Panc1 (cell line): ENCODE measurements around the gene SLC25A13. TPM values are rescaled to one million over a fixed set of nuclear protein-coding genes. Genes with fewer than 3 reads are reported as not detected.

Source experiments
- ATAC-seq: fragments of 200-7000 bp; cut with Tn5 transposase; 2 replicates; pipeline ENCODE4 v1.9.1; 2020; ENCODE audit warnings: mild to moderate bottlenecking, moderate library complexity
- BruUV-seq: library from RNA; stranded (reverse); fragments of 400-500 nt; replicated peaks from 2 replicates; lab custom pipeline; 2021; lab: Mats Ljungman, UMichigan
- CTCF ChIA-PET: fragments of 300-600 bp; sonication (Branson Sonifier 250); formaldehyde crosslinking; loops from one replicate; lab custom pipeline; 2022; ENCODE audit warnings: antibody characterized with exemption; lab: Charles Lee
- POLR2A ChIA-PET: fragments of 300-600 bp; sonication (Branson Sonifier 250); formaldehyde crosslinking; loops from one replicate; lab custom pipeline; 2022; ENCODE audit warnings: antibody characterized with exemption; lab: Charles Lee
- DNase-seq: peaks from one replicate; pipeline ENCODE4 v3.0.0-alpha.2; 2010; ENCODE audit warnings: low read depth, low spot score
- H3K27ac ChIP-seq: 2 replicates; pipeline ENCODE4 v1.5.1; 2011; ENCODE audit warnings: mild to moderate bottlenecking, low read length, inconsistent platforms
- H3K27me3 ChIP-seq: fragments of 200-500 bp; sonication (Bioruptor generic); 2 replicates; pipeline ENCODE4 v1.6.0; 2014; ENCODE audit warnings: low read length, inconsistent platforms; ENCODE audit not compliant: control insufficient read depth, insufficient read depth
- H3K36me3 ChIP-seq: fragments of 200-500 bp; sonication (Bioruptor generic); 2 replicates; pipeline ENCODE4 v1.5.1; 2014; ENCODE audit warnings: inconsistent platforms, mild to moderate bottlenecking, low read length, moderate library complexity; ENCODE audit not compliant: control insufficient read depth, insufficient read depth
- H3K4me1 ChIP-seq: 2 replicates; pipeline ENCODE4 v1.5.1; 2011; ENCODE audit warnings: inconsistent platforms, mild to moderate bottlenecking, low read length, moderate library complexity; ENCODE audit not compliant: control insufficient read depth, insufficient read depth
- H3K4me3 ChIP-seq, 2 experiments: 2 replicates each; pipeline ENCODE4 v1.5.1; 2011 to 2012; ENCODE audit warnings: low read depth in 2 of 2, low read length in 2 of 2, mild to moderate bottlenecking in 2 of 2, inconsistent platforms in 1 of 2, moderate library complexity in 1 of 2
- H3K9me3 ChIP-seq: fragments of 200-500 bp; sonication (Bioruptor generic); 2 replicates; pipeline ENCODE4 v1.5.1; 2014; ENCODE audit warnings: low read depth, mild to moderate bottlenecking, inconsistent platforms, low read length, moderate library complexity; ENCODE audit not compliant: control insufficient read depth, insufficient read depth
- POLR2AphosphoS5 ChIP-seq: IDR thresholded peaks from 2 replicates; pipeline ENCODE4 v1.6.1; 2012; ENCODE audit warnings: mild to moderate bottlenecking, low read depth, low read length, moderate library complexity
- SIN3A ChIP-seq: IDR thresholded peaks from 2 replicates; pipeline ENCODE4 v1.6.1; 2012; ENCODE audit warnings: low read depth, mild to moderate bottlenecking, low read length, moderate library complexity, borderline replicate concordance; ENCODE audit not compliant: insufficient read depth
- TCF7L2 ChIP-seq: IDR thresholded peaks from 2 replicates; pipeline ENCODE4 v1.6.1; 2011; ENCODE audit warnings: mild to moderate bottlenecking, low read depth, low read length, inconsistent platforms
- in situ Hi-C: cut with HindIII; loops from 2 replicates; pipeline ENCODE4 v1.10.0; 2016; ENCODE audit warnings: low sequenced_read_pairs, low pct_unique_long_range_greater_than_20kb
- intact Hi-C: fragments of 100-400 bp; cut with micrococcal nuclease; formaldehyde crosslinking; loops from one replicate; pipeline ENCODE4 v1.10.0; 2022; ENCODE audit not compliant: unreplicated experiment
- total RNA-seq: library from RNA; stranded (reverse); gene quantifications from one replicate; pipeline ENCODE4 v1.2.1, GENCODE V29; 2021; ENCODE audit not compliant: unreplicated experiment
- TF ChIP-seq, protein P1 (sequence below), 2 experiments: IDR thresholded peaks; 2 replicates each; pipeline ENCODE4 v1.6.1; 2011 to 2012; ENCODE audit warnings: low read depth in 2 of 2, control low read depth in 1 of 2, low read length in 1 of 2, mild to moderate bottlenecking in 1 of 2, moderate library complexity in 1 of 2; ENCODE audit not compliant: insufficient read depth in 1 of 2
- TF ChIP-seq, protein P2 (sequence below): fragments of 450-650 bp; IDR thresholded peaks from 2 replicates; pipeline ENCODE4 v1.5.1; 2017; ENCODE audit warnings: mild to moderate bottlenecking

SLC25A13 gene
- total RNA-seq, 1 experiment from 2014 or later: 69.4 TPM

DNA sequence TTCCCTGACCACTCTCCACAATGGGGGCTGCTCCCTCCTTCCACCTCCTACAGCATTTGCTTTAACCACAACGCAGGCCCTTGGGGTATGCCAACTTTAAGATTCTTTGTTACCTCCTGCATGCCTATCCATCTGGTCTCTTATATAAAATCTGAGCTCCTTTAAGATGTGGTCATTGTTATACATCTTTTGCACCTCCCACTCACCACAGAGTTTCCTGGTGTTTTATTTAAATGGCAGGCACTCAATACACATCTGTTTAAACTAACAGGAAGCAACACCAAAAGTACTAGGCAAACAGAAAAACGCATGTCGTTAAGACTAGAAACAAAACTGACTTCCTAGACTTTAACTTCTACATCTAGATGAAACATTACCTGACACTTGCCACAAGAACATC lies 36.3 kb downstream of the SLC25A13 start:
- TF ChIP-seq POLR2AphosphoS5 (no peak), TCF7L2 (no peak), SIN3A (no peak)
- TF ChIP-seq, protein P1, sequence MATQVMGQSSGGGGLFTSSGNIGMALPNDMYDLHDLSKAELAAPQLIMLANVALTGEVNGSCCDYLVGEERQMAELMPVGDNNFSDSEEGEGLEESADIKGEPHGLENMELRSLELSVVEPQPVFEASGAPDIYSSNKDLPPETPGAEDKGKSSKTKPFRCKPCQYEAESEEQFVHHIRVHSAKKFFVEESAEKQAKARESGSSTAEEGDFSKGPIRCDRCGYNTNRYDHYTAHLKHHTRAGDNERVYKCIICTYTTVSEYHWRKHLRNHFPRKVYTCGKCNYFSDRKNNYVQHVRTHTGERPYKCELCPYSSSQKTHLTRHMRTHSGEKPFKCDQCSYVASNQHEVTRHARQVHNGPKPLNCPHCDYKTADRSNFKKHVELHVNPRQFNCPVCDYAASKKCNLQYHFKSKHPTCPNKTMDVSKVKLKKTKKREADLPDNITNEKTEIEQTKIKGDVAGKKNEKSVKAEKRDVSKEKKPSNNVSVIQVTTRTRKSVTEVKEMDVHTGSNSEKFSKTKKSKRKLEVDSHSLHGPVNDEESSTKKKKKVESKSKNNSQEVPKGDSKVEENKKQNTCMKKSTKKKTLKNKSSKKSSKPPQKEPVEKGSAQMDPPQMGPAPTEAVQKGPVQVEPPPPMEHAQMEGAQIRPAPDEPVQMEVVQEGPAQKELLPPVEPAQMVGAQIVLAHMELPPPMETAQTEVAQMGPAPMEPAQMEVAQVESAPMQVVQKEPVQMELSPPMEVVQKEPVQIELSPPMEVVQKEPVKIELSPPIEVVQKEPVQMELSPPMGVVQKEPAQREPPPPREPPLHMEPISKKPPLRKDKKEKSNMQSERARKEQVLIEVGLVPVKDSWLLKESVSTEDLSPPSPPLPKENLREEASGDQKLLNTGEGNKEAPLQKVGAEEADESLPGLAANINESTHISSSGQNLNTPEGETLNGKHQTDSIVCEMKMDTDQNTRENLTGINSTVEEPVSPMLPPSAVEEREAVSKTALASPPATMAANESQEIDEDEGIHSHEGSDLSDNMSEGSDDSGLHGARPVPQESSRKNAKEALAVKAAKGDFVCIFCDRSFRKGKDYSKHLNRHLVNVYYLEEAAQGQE (IDR thresholded peaks at IDR 0.05; ENCODE audit: insufficient read depth in 1 of 2, low read depth in 2 of 2, low read length in 1 of 2): no peak
- TF ChIP-seq, protein P2, sequence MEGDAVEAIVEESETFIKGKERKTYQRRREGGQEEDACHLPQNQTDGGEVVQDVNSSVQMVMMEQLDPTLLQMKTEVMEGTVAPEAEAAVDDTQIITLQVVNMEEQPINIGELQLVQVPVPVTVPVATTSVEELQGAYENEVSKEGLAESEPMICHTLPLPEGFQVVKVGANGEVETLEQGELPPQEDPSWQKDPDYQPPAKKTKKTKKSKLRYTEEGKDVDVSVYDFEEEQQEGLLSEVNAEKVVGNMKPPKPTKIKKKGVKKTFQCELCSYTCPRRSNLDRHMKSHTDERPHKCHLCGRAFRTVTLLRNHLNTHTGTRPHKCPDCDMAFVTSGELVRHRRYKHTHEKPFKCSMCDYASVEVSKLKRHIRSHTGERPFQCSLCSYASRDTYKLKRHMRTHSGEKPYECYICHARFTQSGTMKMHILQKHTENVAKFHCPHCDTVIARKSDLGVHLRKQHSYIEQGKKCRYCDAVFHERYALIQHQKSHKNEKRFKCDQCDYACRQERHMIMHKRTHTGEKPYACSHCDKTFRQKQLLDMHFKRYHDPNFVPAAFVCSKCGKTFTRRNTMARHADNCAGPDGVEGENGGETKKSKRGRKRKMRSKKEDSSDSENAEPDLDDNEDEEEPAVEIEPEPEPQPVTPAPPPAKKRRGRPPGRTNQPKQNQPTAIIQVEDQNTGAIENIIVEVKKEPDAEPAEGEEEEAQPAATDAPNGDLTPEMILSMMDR: no peak
- H3K27me3 ChIP-seq: no peaks in the 10 kb centered on the region
- in situ Hi-C loops: no loop called here
- no peak overlapping the region for H3K4me3 ChIP-seq
- BruUV-seq: no TSS peak
- no peaks in the 10 kb centered on the region for H3K36me3 ChIP-seq
- H3K27ac ChIP-seq: no peak overlapping the region
- H3K4me1 ChIP-seq: no peaks in the 10 kb centered on the region; the same call in 1 of the 2 replicates
- POLR2A ChIA-PET: interaction anchor here (0.6 kb wide), 1 partner anchor 492 kb away, joined by 7 read pairs; no protein-coding TSS in a partner anchor
- CTCF ChIA-PET: no interaction called here
- ATAC-seq (no peak), DNase-seq (no peak)
- intact Hi-C loops: no loop called here
- H3K9me3 ChIP-seq: no peaks in the 10 kb centered on the region

DNA sequence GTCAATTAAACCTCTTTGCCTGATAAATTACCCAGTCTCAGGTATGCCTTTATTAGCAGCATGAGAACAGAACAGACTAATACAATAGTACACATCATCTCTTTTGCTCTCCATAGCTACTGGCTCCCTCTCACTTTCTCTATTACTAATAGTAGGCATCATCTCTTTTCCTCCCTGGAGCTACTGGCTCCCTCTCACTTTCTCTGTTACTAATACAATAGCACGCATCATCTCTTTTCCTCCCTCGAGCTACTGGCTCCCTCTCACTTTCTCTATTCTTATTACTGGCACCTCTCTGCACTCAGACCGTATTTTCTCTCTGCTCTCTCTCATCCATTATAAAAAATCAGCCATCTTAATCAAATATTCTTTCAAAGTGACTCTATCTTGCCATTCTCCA lies 37.1 kb downstream of the SLC25A13 start:
- no peak for ATAC-seq
- intact Hi-C loops: no loop called here
- BruUV-seq: no TSS peak
- Histone ChIP-seq H3K4me1 (no peaks in the 10 kb centered on the region; the same call in 1 of the 2 replicates), H3K4me3 (no peak overlapping the region), H3K36me3 (no peaks in the 10 kb centered on the region), H3K9me3 (no peaks in the 10 kb centered on the region), H3K27me3 (no peaks in the 10 kb centered on the region), H3K27ac (no peak overlapping the region)
- ChIA-PET POLR2A (no interaction called here), CTCF (no interaction called here)
- DNase-seq: no peak
- in situ Hi-C loops: no loop called here
- TF ChIP-seq TCF7L2: no peak

DNA sequence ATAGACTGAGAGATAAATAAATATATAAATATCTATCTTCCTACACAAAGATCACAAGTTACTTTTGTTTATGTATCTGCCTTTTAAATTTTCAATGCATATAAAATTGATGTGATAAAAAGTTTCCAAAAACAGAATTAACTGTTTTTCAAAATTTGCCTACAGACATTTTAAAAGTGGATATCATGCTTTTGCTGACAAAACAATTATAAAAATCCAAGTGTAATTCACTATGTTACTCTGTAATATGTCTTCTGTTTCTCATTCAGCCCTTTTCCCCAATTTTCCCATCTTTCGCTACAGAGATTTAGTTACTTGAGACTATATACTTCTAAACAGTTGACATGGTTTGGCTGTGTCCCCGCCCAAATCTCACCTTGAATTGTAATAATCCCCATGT lies 37.7 kb downstream of the SLC25A13 start:
- BruUV-seq: no TSS peak
- in situ Hi-C loops: no loop called here
- no peaks in the 10 kb centered on the region for H3K27me3 ChIP-seq
- H3K9me3 ChIP-seq: no peaks in the 10 kb centered on the region
- ChIA-PET CTCF (no interaction called here), POLR2A (no interaction called here)
- no peaks in the 10 kb centered on the region for H3K36me3 ChIP-seq
- no peaks in the 10 kb centered on the region; the same call in 1 of the 2 replicates for H3K4me1 ChIP-seq
- intact Hi-C loops: no loop called here
- TF ChIP-seq, protein P1 (IDR thresholded peaks at IDR 0.05; ENCODE audit: insufficient read depth in 1 of 2, low read depth in 2 of 2, low read length in 1 of 2): no peak
- TF ChIP-seq POLR2AphosphoS5 (no peak), SIN3A (no peak), TCF7L2 (no peak)
- TF ChIP-seq, protein P2: no peak
- ATAC-seq (no peak), DNase-seq (no peak)
- H3K27ac ChIP-seq: no peak overlapping the region
- no peak overlapping the region for H3K4me3 ChIP-seq
